Measurements from ENCODE around the gene IPO4. TPM values are rescaled to one million over a fixed set of nuclear protein-coding genes. Genes with fewer than 3 reads are reported as not detected.

The IPO4 gene
- polyA plus RNA-seq, 1 donor from 2014 or later: 11.9 TPM

GRCh38 chr14:24135834-24136683, 52.6 kb downstream of the IPO4 start, which contains the start of gene PSME1:
Gene PSME1 (plus strand): TSS chr14:24136194. CDS start chr14:24136263, 69 bp downstream.

DNA sequence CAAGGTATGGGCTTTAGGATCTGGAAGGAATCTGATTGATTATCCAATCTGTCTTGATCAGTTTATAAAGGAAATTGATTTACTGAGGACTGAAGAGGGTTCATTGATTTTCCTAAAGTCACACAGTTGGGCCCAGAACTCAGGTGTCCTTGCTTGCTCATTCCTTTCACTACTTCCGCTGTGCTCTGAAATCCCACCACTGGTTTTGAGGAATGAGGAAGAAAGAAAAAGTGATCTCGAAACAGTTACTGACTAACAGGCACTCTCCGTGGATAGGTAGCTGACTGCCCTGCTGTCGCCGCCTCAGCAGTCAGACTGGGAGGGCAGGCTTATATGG, 58.3 kb downstream of the IPO4 start, which contains the start of gene FITM1:
Gene FITM1, plus strand, starts transcription at position 280 of the 337 bp plus-strand sequence. CDS start 905 bp downstream, outside the sequence.

Other genes with a start within 250 kb of the IPO4 start
- gene DHRS4, start 235.0 kb downstream of the IPO4 start, polyA plus RNA-seq: 0.77 and 2.8 TPM in 2 replicates
- 1.9 and 3.5 TPM in 2 replicates for gene DHRS4L2, start 199.9 kb downstream of the IPO4 start, polyA plus RNA-seq
- 0.52 and 1.0 TPM in 2 replicates for gene CARMIL3, start 136.8 kb downstream of the IPO4 start, polyA plus RNA-seq
- 30.4 and 42.2 TPM in 2 replicates for gene CPNE6, start 117.3 kb downstream of the IPO4 start, polyA plus RNA-seq
- gene PCK2, start 94.5 kb downstream of the IPO4 start, polyA plus RNA-seq: 1.2 TPM in 1 of 2 replicates, not detected in the other
- 9.2 and 10.2 TPM in 2 replicates for gene DCAF11, start 74.0 kb downstream of the IPO4 start, polyA plus RNA-seq
- gene NRL, start 73.9 kb downstream of the IPO4 start, polyA plus RNA-seq: 0.27 TPM in 1 of 2 replicates, not detected in the other
- gene FITM1, start 58.2 kb downstream of the IPO4 start, polyA plus RNA-seq: not detected in 2 replicates
- gene PSME1, start 52.6 kb downstream of the IPO4 start, polyA plus RNA-seq: 104 and 112 TPM in 2 replicates
- gene EMC9, start 47.2 kb downstream of the IPO4 start, polyA plus RNA-seq: 21.2 and 22.7 TPM in 2 replicates
- 117 and 133 TPM in 2 replicates for gene PSME2, start 42.2 kb downstream of the IPO4 start, polyA plus RNA-seq
- gene RNF31, start 41.3 kb downstream of the IPO4 start, polyA plus RNA-seq: 15.5 and 28.7 TPM in 2 replicates
- 5.3 and 7.2 TPM in 2 replicates for gene IRF9, start 27.6 kb downstream of the IPO4 start, polyA plus RNA-seq
- gene REC8, start 16.7 kb downstream of the IPO4 start, polyA plus RNA-seq: 6.9 and 12.6 TPM in 2 replicates
- 16.9 and 18.7 TPM in 2 replicates for gene TM9SF1, start 6.6 kb upstream of the IPO4 start, polyA plus RNA-seq
- not detected in 2 replicates for gene TSSK4, start 16.9 kb upstream of the IPO4 start, polyA plus RNA-seq
- gene CHMP4A, start 24.7 kb upstream of the IPO4 start, polyA plus RNA-seq: 36.2 and 56.5 TPM in 2 replicates
- 35.8 and 55.7 TPM in 2 replicates for gene MDP1, start 27.2 kb upstream of the IPO4 start, polyA plus RNA-seq
- 1,309 and 1,370 TPM in 2 replicates for gene NEDD8, start 43.6 kb upstream of the IPO4 start, polyA plus RNA-seq
- gene GMPR2, start 44.1 kb upstream of the IPO4 start, polyA plus RNA-seq: 57.3 and 98.9 TPM in 2 replicates
- gene TINF2, start 53.8 kb upstream of the IPO4 start, polyA plus RNA-seq: 21.3 and 23.5 TPM in 2 replicates
- gene TGM1, start 74.4 kb upstream of the IPO4 start, polyA plus RNA-seq: not detected in 2 replicates
- 13.6 and 17.3 TPM in 2 replicates for gene RABGGTA, start 82.8 kb upstream of the IPO4 start, polyA plus RNA-seq
- 7.7 and 15.5 TPM in 2 replicates for gene DHRS1, start 111.0 kb upstream of the IPO4 start, polyA plus RNA-seq
- 3.4 and 5.3 TPM in 2 replicates for gene NOP9, start 111.0 kb upstream of the IPO4 start, polyA plus RNA-seq
- gene CIDEB, start 119.2 kb upstream of the IPO4 start, polyA plus RNA-seq: 3.6 TPM in 1 of 2 replicates, not detected in the other
- gene LTB4R2, start 121.3 kb upstream of the IPO4 start, polyA plus RNA-seq: 0.86 TPM in 1 of 2 replicates, not detected in the other
- gene LTB4R, start 122.7 kb upstream of the IPO4 start, polyA plus RNA-seq: 0.79 and 1.8 TPM in 2 replicates
- 0.99 TPM in 1 of 2 replicates, not detected in the other for gene ADCY4, start 146.3 kb upstream of the IPO4 start, polyA plus RNA-seq
- not detected in 2 replicates for gene RIPK3, start 151.2 kb upstream of the IPO4 start, polyA plus RNA-seq
- 0.81 and 6.9 TPM in 2 replicates for gene NFATC4, start 179.4 kb upstream of the IPO4 start, polyA plus RNA-seq
- 0.05 and 0.87 TPM in 2 replicates for gene NYNRIN, start 210.2 kb upstream of the IPO4 start, polyA plus RNA-seq
- 2.9 and 5.2 TPM in 2 replicates for gene CBLN3, start 240.9 kb upstream of the IPO4 start, polyA plus RNA-seq
- 0.28 and 0.52 TPM in 2 replicates for gene KHNYN, start 241.1 kb upstream of the IPO4 start, polyA plus RNA-seq

All from Purkinje cell (primary cell).